NCI-H2029 treated with DMSO at 0.1 percent for 48 hours (cell line): ENCODE measurements around the gene PAIP2.
"Not testable (repeated sequence)": the region's sequence is repeated elsewhere in the genome, so short reads cannot be mapped to it uniquely, and the experiment has no call there.

Experiments used
- DNase-seq: peaks from one replicate; lab custom pipeline; 2025; lab: John Stamatoyannopoulos, UW

PAIP2 gene

GRCh38 chr5:139392678-139393496 is 51.2 kb downstream of the PAIP2 start:
- DNase-seq = no peak

DNA sequence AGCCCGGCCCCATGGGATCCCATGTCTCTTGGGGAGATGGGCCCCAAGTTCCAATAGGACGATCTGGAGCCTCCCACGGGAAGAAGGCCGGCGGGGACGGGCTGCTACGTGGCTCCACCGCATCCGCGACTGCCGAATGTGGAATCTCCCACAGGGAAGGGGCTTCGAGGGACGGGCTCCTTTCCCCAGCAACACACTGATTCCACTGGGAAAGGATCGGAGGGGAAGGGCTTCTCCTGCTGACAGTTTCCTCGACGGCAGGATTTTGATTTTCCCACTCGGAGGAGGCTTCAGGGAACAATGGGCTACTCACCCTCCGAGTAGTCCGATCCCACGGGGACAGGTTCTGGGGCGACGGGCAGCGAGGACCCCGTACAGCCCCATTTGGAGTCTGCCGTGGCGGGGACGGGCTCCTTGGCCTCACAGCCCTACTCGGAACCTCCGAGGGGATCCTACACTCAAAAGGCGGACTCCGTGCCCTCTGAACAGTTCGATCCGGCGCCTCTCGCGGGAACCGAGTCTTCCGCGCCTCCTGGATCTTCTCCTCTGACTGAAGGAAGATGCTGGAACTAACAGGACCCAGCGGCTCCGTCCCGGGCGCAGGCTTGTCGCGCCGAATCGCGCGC is 52.0 kb downstream of the PAIP2 start:
- DNase-seq = no peak

GRCh38 chr5:139394123-139394653 is 52.5 kb downstream of the PAIP2 start:
- DNase-seq = no peak

GRCh38 chr5:139394654-139395566 is 53.3 kb downstream of the PAIP2 start, which contains the start of gene PROB1:
PROB1 (minus strand) TSS chr5:139395104; CDS start chr5:139395081, 23 bp downstream.
- no peak for DNase-seq

DNA sequence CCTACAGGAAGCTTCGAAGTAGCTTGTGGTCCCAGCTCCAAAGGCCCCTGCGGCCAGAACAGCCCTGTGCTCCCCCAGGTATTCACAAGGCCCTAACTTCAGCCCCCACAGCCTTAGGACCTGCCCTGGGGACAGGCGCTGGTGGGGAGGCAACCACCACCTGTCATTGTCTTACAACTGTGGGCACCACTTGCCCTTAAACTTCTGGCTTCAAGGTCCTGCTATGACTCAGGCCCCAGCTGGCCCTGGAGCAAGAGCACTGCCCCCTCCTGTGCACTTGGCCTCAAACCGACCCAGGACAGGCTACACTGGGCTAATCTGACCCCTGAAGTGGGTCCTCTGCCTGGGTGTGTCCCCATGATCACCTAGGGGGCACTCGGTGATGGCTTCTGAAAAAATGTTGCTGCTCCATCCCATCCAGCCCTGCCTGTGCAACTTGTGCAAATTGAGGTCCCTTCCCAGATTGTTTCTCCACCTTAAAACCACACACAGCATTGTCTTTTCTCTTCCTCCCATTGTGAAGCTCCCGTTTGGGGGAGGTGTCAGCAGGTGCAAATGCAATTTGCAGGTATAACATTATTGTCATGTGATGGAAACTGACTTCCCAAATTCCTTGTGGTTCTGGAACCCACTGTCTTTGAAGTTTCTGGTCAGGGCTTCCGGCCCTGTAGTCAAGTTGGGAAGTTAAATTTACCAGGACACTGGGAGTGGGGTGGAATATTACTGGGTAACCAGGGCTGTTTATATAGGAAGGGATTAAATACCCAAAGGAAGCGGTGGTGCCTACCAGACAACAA is 54.4 kb downstream of the PAIP2 start:
- no peak for DNase-seq

DNA sequence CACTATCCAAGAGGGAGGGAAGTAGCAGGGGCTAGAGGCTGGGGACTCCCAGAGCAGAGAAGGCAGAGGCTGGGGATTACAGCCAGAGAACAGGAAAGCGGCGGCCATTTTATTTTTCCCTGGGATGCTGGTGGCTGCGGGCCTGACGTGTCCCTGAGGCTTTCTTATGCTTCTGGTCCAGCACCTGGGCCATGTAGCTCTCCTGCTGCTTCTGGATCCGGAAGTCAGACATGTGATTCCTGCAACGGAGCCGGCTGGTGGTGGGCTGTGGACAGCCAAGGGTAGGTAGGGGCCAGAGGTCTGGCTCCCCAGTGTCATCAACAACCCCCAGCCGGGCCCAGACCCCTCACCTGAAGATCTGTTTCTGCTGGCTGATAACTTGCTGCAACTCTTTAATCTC is 55.0 kb downstream of the PAIP2 start:
- DNase-seq = no peak

GRCh38 chr5:139397921-139398320 is 56.3 kb downstream of the PAIP2 start:
- no peak for DNase-seq

- no peak for DNase-seq
Measured at GRCh38 chr5:139399501-139400121, 58.0 kb downstream of the PAIP2 start.

DNA sequence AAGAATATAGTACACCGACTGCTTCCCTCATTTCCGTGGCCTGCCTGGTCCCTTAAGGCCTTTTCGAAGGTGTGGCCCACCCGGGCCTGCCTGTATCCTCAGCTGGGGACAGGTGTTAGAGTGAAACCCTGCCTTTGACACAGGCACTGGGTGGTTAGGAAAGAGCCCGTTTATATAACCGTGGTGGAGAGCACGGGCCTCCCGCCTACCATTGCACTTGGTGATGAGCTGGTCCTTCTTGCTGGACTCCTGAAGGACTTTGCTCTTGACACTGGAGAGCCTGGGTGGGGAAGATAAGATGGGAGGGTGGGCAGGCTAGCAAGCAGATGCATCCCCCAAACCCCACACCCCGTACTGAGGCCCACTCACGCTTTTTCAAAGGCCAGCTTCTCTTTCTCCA is 59.9 kb downstream of the PAIP2 start:
- DNase-seq = no peak

- peak; percentile 27 for DNase-seq
Measured at GRCh38 chr5:139402561-139403158, 61.0 kb downstream of the PAIP2 start.

- DNase-seq = no peak
Measured at GRCh38 chr5:139403418-139403786, 61.7 kb downstream of the PAIP2 start.

DNA sequence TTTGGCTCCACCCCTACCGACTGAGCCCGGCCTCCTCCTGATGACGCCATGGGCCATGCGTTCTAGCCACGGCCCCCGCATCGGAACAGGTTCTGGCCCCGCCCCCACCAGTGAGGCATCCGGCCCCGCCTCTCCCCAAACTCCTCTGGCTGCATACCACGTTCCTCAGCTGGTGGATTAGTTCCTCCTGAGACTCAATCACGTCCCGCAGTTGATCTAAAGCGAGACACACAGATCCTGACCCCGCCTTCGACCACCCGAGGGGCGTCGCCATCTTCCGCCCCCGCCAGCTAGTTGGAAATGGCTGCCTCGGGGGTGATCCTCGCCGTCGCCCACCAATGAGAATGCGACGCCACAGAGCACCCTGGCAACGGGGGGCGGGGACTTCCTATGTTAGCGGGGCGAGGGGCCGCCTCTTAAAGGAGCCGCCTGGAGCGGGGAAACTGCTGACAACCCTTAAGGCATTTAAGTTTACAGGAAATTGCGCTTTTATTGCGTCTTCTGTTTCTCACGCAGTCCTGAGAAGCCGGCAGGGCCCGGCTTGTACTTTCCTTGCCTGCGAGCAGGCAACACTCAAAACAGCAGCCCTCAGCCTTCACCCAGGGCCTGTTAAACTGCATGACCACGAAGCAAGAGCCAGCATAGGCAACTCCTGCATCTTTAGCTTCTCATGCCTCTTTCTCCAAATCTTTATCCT is 62.3 kb downstream of the PAIP2 start, which contains the start of gene SPATA24:
Gene SPATA24, minus strand, starts transcription at position 303 of the 697 bp plus-strand sequence. Its CDS starts 29 bp downstream, at position 274.
- DNase-seq = peak; percentile 86

- DNase-seq = no peak
Measured at GRCh38 chr5:139404484-139404840, 62.8 kb downstream of the PAIP2 start.

DNA sequence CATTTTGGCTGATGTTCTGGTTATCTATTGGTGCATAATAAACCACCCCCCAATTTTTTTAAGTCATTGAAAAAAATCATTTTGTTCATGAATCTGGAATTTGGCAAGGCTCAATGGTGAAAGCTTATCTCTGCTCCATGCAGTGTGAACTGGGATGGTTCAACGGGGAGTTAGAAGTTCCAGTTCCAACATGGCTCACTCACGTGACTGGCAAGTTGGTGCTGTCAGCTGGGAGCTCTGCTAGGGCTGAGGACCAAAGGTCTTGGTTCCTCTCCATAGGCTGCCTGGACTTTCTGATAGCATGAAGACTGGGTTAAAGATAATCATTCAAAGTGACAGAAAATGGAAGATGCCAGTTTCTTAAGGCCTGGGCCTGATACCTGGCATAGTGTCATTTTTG is 65.3 kb downstream of the PAIP2 start:
- DNase-seq = no peak

DNA sequence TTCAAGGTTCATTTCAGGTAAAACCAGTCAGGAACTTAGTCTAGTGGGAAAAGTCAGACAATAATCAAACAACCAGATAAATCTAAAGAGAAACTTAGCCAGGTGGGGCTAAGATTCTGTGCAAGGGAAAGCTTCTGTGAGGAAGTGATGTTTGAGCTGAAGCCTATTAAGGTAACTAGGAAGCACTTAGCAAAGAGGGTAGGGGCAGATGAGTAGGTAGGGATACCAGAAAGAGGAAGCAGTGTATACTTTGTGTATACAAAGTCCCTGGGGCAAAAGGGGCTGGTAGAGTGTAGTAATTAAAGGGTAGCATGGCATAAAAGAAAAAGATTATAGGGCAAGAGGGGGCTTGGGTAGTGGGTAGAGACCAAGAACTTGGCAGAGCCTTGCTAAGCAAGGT is 65.9 kb downstream of the PAIP2 start:
- no peak for DNase-seq

GRCh38 chr5:139408191-139408590 is 66.5 kb downstream of the PAIP2 start:
- DNase-seq = no peak

DNA sequence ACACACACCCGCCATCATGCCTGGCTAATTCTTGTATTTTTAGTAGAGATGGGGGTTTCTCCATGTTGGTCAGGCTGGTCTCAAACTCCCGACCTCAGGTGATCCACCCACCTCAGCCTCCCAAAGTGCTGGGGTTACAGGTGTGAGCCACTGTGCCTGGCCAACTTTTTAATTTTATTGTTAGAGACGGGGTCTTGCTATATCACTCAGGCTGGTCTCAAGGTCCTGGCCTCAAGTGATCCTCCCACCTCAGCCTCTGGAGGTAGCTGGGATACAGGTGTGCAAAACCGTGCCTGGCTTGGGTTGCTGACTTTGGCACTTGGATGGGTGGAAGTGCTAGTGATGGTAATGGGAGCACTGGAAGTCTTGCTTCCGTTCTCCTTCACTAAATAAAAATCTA is 67.5 kb downstream of the PAIP2 start:
- not testable (repeated sequence) for DNase-seq

- no peak for DNase-seq
Measured at GRCh38 chr5:139410121-139410992, 68.7 kb downstream of the PAIP2 start.
